ENCODE measurements around the gene GABRG3. TPM values are rescaled to one million over a fixed set of nuclear protein-coding genes. Genes with fewer than 3 reads are reported as not detected.

Gene GABRG3
- total and polyA plus RNA-seq, 2 experiments from 2014 or later = 0.15 to 0.43 TPM

GRCh38 chr15:27086149-27086548 lies 115.2 kb downstream of the GABRG3 start:
- Histone ChIP-seq H3K79me2 (no peaks in the 10 kb centered on the region), H2AFZ (no peak overlapping the region), H3K36me3 (replicated peaks; ENCODE audit: insufficient read depth, low read depth) (no peaks in the 10 kb centered on the region), H3K27ac (no peak overlapping the region), H3K27me3 (no peaks in the 10 kb centered on the region), H3K4me1 (ENCODE audit: insufficient read depth) (peaks cover 4% of the 10 kb centered on the region), H3K9me3 (ENCODE audit: low read depth) (no peaks in the 10 kb centered on the region), H3K4me3 (no peak overlapping the region), H4K20me1 (ENCODE audit: insufficient read depth, poor library complexity, severe bottlenecking) (no peaks in the 10 kb centered on the region), H3K9me2 (replicated peaks; ENCODE audit: insufficient read depth) (no peaks in the 10 kb centered on the region), H3K4me2 (no peak overlapping the region)
- peak; percentile 63 for DNase-seq (ENCODE audit: low spot score)
- TF ChIP-seq EZH2phosphoT487 (IDR thresholded peaks at IDR 0.05; ENCODE audit: low read depth, severe bottlenecking, unreplicated experiment) (no peak), EZH2 (IDR thresholded peaks at IDR 0.05; ENCODE audit: borderline replicate concordance) (no peak), CTCF (IDR thresholded peaks at IDR 0.05; ENCODE audit: poor library complexity) (no peak)
- WGBS (ENCODE audit: low lambda C conversion rate, missing lambda C conversion rate) = 23% methylated on average over 5 of the region's 5 CpGs

- no peak overlapping the region for H2AFZ ChIP-seq
Measured at GRCh38 chr15:27086805-27087204, 115.8 kb downstream of the GABRG3 start.

GRCh38 chr15:27087651-27088583 lies 116.9 kb downstream of the GABRG3 start:
- no peak for DNase-seq (ENCODE audit: low spot score)
- Histone ChIP-seq H3K79me2 (no peaks in the 10 kb centered on the region), H3K4me3 (no peak overlapping the region), H3K9me2 (replicated peaks; ENCODE audit: insufficient read depth) (no peaks in the 10 kb centered on the region), H3K36me3 (replicated peaks; ENCODE audit: insufficient read depth, low read depth) (no peaks in the 10 kb centered on the region), H2AFZ (no peak overlapping the region), H4K20me1 (ENCODE audit: insufficient read depth, poor library complexity, severe bottlenecking) (no peaks in the 10 kb centered on the region), H3K27me3 (no peaks in the 10 kb centered on the region), H3K4me2 (no peak overlapping the region), H3K27ac (no peak overlapping the region), H3K4me1 (ENCODE audit: insufficient read depth) (peaks cover 4% of the 10 kb centered on the region), H3K9me3 (ENCODE audit: low read depth) (no peaks in the 10 kb centered on the region)
- 94% methylated on average over 7 of the region's 27 CpGs for WGBS (ENCODE audit: low lambda C conversion rate, missing lambda C conversion rate)
- TF ChIP-seq CTCF (IDR thresholded peaks at IDR 0.05; ENCODE audit: poor library complexity) (no peak), EZH2phosphoT487 (IDR thresholded peaks at IDR 0.05; ENCODE audit: low read depth, severe bottlenecking, unreplicated experiment) (no peak), EZH2 (IDR thresholded peaks at IDR 0.05; ENCODE audit: borderline replicate concordance) (no peak)

More at GRCh38 chr15:27086805-27087204, 115.8 kb downstream of the GABRG3 start:
- WGBS (ENCODE audit: low lambda C conversion rate, missing lambda C conversion rate) = 87% methylated on average over 11 of the region's 11 CpGs
- no peaks in the 10 kb centered on the region for H3K9me2 ChIP-seq (replicated peaks; ENCODE audit: insufficient read depth)
- TF ChIP-seq EZH2 (IDR thresholded peaks at IDR 0.05; ENCODE audit: borderline replicate concordance) (no peak), CTCF (IDR thresholded peaks at IDR 0.05; ENCODE audit: poor library complexity) (no peak), EZH2phosphoT487 (IDR thresholded peaks at IDR 0.05; ENCODE audit: low read depth, severe bottlenecking, unreplicated experiment) (no peak)
- peaks cover 4% of the 10 kb centered on the region for H3K4me1 ChIP-seq (ENCODE audit: insufficient read depth)
- no peak overlapping the region for H3K27ac ChIP-seq
- no peaks in the 10 kb centered on the region for H3K27me3 ChIP-seq
- no peaks in the 10 kb centered on the region for H4K20me1 ChIP-seq (ENCODE audit: insufficient read depth, poor library complexity, severe bottlenecking)
- H3K36me3 ChIP-seq (replicated peaks; ENCODE audit: insufficient read depth, low read depth) = no peaks in the 10 kb centered on the region
- no peak for DNase-seq (ENCODE audit: low spot score)
- no peak overlapping the region for H3K4me3 ChIP-seq
- H3K4me2 ChIP-seq = no peak overlapping the region
- no peaks in the 10 kb centered on the region for H3K79me2 ChIP-seq
- no peaks in the 10 kb centered on the region for H3K9me3 ChIP-seq (ENCODE audit: low read depth)
